Measurements from ENCODE around the gene DST. TPM values are rescaled to one million over a fixed set of nuclear protein-coding genes. Genes with fewer than 3 reads are reported as not detected.

DST gene
- total RNA-seq, 1 experiment from 2014 or later = 91.9 TPM

- Histone ChIP-seq H4K20me1 (ENCODE audit: control insufficient read depth, insufficient read depth, insufficient read length) (no peaks in the 10 kb centered on the region), H2AFZ (ENCODE audit: low read length) (no peak overlapping the region), H3K18ac (ENCODE audit: insufficient read length, low read depth, low read length) (no peak overlapping the region), H3K23me2 (ENCODE audit: insufficient read length, low read depth, low read length, poor library complexity, severe bottlenecking) (no peaks in the 10 kb centered on the region), H3K27me3 (ENCODE audit: insufficient read depth, low read length) (no peaks in the 10 kb centered on the region), H3K56ac (ENCODE audit: insufficient read length, low read depth, low read length) (no peak overlapping the region), H2AK5ac (ENCODE audit: insufficient read length, low read length) (no peak overlapping the region), H3K9me3 (ENCODE audit: control insufficient read depth, low read depth, low read length) (no peaks in the 10 kb centered on the region), H2BK20ac (ENCODE audit: low read depth, low read length, poor library complexity, severe bottlenecking) (no peak overlapping the region), H3K27ac (ENCODE audit: insufficient read length, low read depth, low read length) (no peak overlapping the region), H3K79me1 (ENCODE audit: insufficient read depth, low read depth, low read length, poor library complexity, severe bottlenecking) (peaks cover under 1% of the 10 kb centered on the region), H3K23ac (ENCODE audit: insufficient read length, low read depth, low read length) (no peak overlapping the region), H4K91ac (ENCODE audit: insufficient read length, low read depth, low read length) (no peak overlapping the region), H4K8ac (replicated peaks; ENCODE audit: insufficient read length, low read depth, low read length) (no peak overlapping the region), H3T11ph (ENCODE audit: low read length) (no peak overlapping the region), H3K4me2 (ENCODE audit: insufficient read depth, insufficient read length, low read length) (no peak overlapping the region), H4K5ac (ENCODE audit: insufficient read length, low read depth, low read length) (no peak overlapping the region), H3K9ac (ENCODE audit: extremely low read depth, insufficient read length, low read length) (no peak overlapping the region), H2BK15ac (ENCODE audit: low read depth, low read length) (no peak overlapping the region), H2BK12ac (ENCODE audit: insufficient read length, low read depth, low read length) (no peak overlapping the region), H3K4me1 (ENCODE audit: insufficient read depth, low read length) (no peaks in the 10 kb centered on the region; the same call in 1 of the 2 replicates), H2BK5ac (ENCODE audit: insufficient read length, low read length) (no peak overlapping the region), H2BK120ac (ENCODE audit: low read depth, low read length, poor library complexity, severe bottlenecking) (no peak overlapping the region), H3K79me2 (ENCODE audit: insufficient read depth, low read length) (0 out of 2 replicates have a peak, but pooled peaks cover 1% of the 10 kb centered on the region), H3K14ac (ENCODE audit: insufficient read depth, low read length) (no peak overlapping the region), H3K4ac (ENCODE audit: low read depth, low read length) (no peak overlapping the region)
- TF ChIP-seq, protein P1, sequence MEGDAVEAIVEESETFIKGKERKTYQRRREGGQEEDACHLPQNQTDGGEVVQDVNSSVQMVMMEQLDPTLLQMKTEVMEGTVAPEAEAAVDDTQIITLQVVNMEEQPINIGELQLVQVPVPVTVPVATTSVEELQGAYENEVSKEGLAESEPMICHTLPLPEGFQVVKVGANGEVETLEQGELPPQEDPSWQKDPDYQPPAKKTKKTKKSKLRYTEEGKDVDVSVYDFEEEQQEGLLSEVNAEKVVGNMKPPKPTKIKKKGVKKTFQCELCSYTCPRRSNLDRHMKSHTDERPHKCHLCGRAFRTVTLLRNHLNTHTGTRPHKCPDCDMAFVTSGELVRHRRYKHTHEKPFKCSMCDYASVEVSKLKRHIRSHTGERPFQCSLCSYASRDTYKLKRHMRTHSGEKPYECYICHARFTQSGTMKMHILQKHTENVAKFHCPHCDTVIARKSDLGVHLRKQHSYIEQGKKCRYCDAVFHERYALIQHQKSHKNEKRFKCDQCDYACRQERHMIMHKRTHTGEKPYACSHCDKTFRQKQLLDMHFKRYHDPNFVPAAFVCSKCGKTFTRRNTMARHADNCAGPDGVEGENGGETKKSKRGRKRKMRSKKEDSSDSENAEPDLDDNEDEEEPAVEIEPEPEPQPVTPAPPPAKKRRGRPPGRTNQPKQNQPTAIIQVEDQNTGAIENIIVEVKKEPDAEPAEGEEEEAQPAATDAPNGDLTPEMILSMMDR (conservative IDR thresholded peaks at IDR 0.05) = no peak
- peaks cover 32 to 33% of the 10 kb centered on the region in 2 experiments for H3K4me1 Mint-ChIP-seq
- no peak overlapping the region; a peak in 1 of 7 replicates for H3K27ac Mint-ChIP-seq
- H3K27me3 Mint-ChIP-seq (ENCODE audit: low read depth) = no peaks in the 10 kb centered on the region
- WGBS (ENCODE audit: extremely low coverage, insufficient read length, low lambda C conversion rate) = no CpG with 5 or more reads among the region's 1 CpG
- no peak for DNase-seq
- H3K4me3 Mint-ChIP-seq = no peak overlapping the region
- no peaks in the 10 kb centered on the region; a peak in 1 of 7 replicates for H3K36me3 Mint-ChIP-seq (ENCODE audit: insufficient read depth in 1 of 3, low read depth in 3 of 3)
- H3K9me3 Mint-ChIP-seq = no peaks in the 10 kb centered on the region
These were observed 44.9 kb upstream of the DST start for GRCh38 chr6:56687551-56687950.
